Lower leg skin (tissue), 3 donors: Measurements from ENCODE around the gene BABAM2.

Experiments
- CTCF ChIP-seq, 3 donors: fragments of 450-650 bp; IDR thresholded peaks; one replicate each; pipeline ENCODE4 v1.5.1; 2016; ENCODE audit warnings: antibody characterized with exemption in 3 of 3, mild to moderate bottlenecking in 3 of 3, moderate library complexity in 2 of 3
- POLR2A ChIP-seq, 2 donors: fragments of 450-650 bp; IDR thresholded peaks; one replicate each; pipeline ENCODE4 v1.6.1; 2016 to 2017; ENCODE audit warnings: antibody characterized with exemption in 2 of 2, mild to moderate bottlenecking in 1 of 2, moderate library complexity in 1 of 2

DNA sequence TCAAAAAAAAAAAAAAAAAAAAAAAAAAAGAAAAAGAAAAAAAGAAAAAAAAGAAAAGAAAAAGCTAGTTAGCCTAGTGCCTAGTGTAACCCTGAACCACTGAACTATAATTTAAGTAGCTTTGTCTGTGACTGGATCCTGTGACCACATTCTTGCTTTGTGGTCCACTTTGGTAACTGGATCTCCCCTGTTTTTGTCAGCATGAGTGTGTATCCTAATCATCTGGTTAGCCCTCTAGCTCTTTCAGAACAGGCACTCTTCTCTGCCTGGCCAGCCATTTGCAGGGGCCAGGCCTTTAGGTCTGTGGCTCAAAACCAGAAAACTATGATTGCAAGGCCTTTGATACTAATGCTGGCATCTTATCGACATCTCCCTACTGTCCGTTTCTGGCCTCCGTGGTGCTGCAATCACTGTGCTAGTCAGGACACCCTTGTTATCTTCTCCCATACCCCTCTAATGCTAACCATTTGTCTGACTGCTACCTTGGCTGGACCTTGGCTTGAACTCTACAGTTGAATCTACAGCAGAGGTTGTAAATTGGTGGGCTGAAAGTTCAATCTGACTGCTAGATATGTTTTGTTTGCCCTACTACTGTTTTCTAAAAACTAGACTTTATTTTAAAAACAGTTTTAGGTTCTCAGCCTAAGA, 40.8 kb upstream of the BABAM2 start:
- TF ChIP-seq POLR2A (IDR thresholded peaks at IDR 0.05) = no peak
- TF ChIP-seq CTCF (IDR thresholded peaks at IDR 0.05) = no peak
